GM21381 (cell line): ENCODE measurements around the gene GSDME.
A peak's percentile ranks its signal among the peaks of the same experiment; 100 is the strongest.

Experiments used
- ATAC-seq: cut with Tn5 transposase; IDR thresholded peaks from one replicate; pipeline ENCODE4 v1.9.1; 2021; ENCODE audit warnings: mild to moderate bottlenecking, moderate library complexity; ENCODE audit not compliant: unreplicated experiment

Gene GSDME

DNA sequence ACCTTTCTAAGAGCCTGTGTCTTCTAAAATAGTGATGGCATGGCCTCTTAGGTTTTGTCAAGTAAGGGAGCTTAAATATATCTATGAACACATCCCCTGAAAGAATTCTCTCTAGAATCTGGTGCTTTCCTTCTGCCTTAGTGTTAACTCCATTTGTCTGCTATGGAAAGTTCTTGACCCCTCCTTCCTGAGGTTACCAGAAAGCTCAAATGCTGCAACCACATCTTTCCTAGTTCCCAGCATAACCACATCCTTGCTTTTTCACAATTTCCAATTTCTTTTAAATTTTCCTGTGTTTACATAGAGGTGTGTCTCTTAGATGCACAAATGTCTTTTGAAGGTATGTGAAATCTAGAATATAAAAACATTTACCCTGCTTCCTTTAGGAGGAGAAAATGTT, 16.4 kb upstream of the GSDME start:
- ATAC-seq: no peak

DNA sequence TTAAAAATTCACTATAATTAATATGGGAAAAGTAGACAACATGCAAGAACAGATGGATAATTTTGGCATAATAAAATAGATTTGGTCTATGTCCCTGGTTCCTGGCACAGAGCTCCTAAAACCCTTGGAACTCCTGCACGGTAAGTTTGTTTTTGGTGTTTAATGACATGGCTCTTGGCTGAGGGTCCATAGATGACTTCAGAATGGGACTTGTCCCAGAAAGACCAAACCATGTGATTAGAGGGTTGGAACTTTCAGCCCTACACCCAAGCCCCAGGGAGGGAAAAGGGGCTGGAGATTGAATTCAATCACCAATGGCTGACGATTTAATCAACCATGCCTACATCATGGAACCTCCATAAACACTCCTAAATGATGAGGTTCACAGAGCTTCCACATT, 12.6 kb upstream of the GSDME start:
- no peak for ATAC-seq

DNA sequence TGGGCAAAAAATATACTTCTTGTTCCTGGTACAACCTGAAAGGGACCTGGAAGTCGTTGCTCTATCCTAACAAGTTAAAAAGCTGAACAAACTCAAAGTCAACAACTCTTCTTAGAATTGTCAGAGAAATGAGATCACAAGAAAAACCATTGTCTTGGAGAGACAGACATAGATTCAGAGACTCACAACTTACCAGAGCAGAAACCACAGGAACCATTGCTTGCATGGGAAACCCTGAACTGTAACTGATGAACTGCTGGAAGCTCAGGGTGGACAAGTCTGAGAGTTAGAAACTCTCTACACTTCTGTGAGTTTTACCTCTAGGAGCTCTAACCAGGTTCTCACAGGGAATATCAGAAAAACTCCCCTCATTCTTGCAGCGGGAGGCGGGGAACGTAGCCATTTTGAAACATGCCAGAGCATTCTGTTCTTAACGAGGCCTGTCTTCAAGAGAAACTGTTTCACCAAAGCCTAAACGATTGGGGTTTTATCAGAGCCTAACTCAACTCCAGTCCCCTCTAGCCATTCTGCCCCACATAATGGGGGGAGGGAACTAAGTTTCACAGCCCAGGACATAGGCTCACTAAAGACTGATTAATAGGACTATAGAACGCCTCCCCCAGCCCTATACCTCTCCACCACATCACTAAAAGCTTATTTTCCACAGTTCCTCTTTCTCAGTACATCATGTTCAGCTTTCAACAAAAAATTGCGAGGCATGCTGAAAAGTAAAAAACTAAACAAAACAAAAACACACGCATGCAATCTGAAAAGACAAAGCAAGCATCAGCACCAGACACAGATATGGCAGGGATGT, 12.0 kb upstream of the GSDME start:
- no peak for ATAC-seq

DNA sequence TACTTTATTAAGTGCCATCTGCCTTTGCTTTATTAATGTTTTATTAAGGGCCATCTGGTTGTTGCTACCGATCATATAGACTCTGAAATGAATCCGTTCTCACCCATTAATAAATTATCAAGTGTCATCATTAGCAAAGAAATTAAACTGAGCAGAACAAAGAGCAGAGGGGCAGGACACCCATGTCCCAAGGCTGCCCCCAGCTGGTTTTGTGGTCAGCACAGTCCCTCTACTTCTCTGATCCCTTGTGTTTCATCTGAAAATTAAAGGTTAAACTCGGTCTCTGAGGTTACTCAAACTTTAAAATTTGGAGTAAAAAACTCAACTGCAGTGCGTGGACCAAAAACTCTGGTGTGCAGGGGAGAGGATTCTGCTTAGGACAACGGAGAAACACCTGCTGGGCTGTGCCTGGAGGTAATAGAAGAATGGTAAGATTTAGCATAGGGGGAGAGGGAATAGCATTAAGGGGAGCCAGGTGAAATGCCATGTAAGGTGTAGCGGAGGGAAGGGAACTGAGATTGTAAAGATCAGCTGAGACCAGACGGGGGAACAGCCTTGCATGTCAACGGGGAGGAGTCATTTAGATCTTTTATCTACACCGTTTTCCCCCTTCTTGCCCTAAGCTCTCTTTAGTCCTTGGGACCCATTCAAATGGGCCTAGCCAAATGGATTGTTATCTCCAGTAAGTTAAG, 10.8 kb upstream of the GSDME start:
- no peak for ATAC-seq

DNA sequence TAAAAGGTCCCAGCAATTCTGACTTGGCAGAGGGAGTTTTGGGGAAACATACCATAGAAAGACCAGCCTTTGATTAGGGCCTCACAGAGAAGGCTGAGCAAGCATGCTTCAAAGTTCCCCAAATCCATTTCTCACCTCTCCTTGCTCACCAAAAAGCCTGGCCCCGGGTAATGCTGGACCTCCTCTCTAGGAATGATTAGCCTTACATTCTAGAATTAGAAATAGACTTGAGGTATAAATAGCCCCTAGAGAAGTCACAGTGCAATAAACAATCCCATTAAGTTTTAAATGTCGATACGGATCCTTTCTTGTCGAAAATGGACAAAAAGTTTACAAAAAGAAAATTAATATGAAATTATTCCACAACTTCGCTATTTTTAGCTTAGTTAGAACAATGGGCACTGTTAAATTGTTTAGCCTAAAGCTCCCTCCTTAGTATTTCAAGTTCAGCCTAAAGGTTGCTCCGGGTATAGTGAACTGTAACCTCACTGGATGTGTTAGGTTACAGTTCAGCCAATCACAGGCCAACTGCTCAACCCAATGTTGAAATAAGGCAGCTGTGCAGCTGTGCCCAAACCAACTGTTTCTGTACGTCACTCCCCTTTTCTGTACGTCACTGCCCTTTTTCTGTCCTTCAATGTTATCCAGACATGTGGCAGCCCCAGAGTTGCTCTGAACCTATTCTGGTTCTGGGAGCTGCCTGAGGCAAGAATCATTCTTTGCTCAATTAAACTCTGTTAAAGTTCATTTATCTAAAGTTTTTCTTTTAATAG, 7.9 kb upstream of the GSDME start:
- no peak for ATAC-seq

DNA sequence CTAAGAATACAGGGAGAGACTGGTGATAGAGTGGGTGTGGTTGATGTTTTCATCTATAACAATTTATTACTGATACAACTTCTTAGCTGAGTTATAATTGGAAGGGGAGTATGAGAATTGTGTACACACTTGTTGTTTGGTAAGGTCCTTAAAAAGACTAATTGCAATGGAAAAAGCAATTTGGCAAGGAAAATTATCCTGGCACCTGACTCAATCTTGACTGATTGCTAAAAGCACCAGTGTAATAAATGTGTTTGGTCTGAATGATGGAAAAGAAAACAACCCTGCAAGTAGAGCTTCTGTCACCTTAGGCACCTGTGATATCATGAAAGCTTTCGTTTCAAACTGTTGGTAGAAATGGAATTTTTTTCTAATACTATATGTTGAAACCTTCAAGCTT, 6.7 kb upstream of the GSDME start:
- no peak for ATAC-seq

DNA sequence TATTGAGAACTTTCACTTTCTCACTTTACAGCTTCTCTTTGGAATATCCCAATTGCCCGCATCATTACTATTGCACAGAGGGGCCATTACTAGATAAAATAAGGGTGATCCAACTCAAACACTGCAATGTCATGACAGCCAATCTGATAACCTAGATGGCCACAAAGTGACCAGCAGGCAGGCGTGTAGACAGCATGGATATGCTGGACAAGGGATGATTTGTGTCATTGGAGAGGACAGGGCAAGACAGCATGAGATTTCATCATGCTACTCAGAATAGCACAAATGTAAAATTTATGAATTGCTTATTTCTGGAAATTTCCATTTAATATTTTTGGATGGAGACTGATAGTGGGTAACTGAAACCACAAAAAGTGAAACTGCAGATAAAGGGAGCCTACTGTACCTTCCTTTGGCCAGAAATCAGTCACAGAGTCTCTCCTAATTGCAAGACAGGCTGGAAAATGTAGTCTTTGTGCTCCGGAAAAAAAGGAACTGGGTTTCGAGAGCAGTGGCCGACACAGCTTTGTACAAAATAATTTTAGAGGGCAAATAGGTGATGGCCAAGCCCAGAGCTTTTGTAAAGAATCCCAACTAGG, 6.1 kb upstream of the GSDME start:
- no peak for ATAC-seq

DNA sequence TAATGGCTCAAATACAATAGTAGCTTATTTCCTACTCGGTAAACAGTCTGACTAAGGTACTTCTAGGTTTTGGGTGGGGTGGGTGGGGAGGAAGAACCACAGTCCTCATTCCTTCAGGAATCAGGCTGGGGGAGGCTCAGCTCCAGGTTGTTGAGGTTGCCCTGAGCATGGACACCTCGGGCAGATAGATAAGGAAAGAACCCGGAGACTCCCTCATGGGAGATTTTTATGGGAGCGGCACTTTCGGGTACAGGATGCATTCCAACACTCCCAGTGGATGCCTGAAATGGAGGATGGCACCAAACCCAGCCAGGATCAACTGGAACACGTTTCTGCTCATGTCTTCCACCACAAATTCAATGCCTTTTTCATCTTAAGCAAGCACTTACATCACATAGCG, 5.5 kb upstream of the GSDME start:
- no peak for ATAC-seq

DNA sequence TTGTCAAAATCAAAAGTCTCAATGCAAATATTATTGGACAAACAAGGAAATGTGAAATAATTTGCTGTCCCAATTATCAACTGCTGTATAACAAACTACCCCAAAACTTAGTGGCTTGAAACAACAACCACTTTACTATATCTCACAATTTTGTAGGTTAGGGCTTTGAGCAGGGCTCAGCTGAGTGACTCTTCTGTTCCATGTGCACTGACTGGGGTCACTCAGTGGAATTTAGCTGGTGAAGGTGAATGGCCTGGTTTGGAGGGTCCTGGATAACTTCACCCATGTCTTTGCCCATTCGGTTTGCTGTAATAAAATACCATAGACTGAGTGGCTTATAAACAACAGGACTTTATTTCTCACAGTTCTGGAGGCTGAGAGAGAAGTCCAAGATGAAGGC, 3.7 kb upstream of the GSDME start:
- ATAC-seq: no peak

DNA sequence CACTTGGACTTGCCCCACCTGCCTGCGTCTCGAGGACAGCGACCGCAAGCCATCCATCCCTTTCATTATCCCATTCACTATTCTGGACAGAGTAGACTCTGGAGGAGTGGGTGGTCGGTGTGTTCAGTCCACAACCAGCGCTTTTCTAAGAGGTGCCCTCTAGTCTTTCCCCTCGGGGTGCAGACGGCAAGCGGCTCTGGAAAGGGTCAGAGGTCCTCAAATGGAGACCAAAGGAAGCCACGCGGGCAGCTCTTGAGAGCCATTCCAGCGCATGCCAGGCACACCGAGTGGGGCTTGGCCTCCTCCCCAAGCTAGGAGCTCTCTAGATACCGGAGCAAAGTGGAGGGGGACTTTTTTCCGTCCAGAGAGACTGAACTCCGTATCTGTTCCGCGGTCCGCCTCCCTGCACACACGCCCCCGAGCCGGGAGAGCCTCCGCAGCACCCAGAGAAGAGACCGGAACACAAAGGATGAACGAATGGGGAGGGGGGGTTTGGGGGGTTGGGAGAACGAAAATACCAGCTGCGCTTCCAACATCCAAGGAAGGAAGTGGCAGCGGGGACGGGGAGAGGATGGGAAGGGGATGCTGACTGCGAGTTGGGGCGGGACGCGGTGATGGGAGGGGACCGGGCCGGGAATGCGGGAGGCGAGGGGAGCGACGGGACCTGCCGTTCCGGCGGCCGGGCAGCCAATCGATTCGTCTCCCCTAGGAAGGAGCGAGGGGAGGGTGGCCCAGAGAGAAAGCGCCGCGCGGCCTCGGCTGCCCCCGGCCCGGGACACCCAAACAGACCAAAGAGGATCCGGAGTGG, 515 bp downstream of the GSDME start:
- peak; percentile 4 for ATAC-seq

DNA sequence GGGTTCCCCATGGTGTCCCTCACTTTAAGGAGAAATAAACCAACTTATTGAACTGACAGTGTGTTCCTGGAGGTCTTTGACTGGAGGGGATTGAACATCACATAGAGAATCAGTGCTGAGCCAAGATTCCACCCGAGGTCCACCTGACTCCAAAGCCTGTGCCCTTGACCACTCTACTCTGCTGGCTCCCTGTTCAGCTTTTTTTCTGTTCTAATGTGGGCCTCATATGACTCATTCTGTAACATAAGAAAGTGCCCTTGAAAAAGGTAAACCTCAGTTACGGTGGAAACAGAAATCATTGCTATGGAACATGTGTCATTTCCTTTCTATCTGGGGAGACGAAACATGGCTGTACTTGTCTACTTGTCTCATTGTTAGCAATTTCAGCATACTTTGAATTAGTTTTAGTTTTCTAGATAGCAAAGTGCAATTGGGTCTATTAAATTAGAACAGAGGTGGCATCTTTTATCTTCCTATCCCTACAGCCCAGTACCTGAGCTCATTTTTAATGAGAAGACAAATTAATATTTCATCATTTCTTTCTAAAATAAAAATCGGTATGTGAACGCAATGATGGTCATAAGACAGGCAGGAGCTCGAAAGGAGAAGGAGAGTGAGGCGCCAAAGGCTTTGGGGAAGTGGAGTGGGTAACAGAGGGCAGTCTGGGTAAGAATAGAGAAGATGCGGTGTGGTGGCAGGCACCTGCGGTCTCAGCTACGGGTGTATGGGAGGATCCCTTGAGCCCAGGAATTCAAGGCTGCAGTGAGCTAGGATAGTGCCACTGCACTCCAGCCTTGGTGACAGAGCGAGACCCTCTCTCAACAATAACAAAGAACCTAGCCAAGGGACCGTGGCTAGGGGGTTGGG, 1.5 kb downstream of the GSDME start:
- peak; percentile 68 for ATAC-seq

DNA sequence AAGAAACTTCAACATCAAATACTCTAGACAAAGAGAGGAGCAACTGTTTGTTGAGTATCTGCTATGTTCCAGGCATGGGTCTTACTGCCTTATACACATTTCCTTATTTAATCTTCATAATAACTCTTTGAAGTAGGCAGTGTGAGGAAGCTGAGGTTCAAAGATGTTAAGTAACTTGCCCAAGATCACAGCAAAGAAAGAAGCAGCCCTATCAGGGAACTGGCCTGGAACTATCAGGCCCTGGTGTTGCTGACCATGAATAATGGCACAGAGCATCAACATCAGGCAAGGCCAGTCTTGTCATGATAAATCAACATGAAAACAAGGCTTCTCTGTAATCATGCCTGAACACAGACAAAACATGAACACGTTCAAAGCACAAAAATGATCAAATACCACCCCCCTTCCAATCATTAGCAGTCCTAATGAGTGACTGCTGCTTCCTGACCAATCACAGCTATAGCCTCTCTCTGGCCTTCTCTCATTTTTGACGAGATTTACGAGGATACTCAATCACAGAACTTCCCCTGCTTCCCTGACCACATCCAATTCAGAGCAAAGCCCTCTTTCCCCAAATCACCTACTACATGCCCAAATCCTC, 2.3 kb downstream of the GSDME start:
- no peak for ATAC-seq

DNA sequence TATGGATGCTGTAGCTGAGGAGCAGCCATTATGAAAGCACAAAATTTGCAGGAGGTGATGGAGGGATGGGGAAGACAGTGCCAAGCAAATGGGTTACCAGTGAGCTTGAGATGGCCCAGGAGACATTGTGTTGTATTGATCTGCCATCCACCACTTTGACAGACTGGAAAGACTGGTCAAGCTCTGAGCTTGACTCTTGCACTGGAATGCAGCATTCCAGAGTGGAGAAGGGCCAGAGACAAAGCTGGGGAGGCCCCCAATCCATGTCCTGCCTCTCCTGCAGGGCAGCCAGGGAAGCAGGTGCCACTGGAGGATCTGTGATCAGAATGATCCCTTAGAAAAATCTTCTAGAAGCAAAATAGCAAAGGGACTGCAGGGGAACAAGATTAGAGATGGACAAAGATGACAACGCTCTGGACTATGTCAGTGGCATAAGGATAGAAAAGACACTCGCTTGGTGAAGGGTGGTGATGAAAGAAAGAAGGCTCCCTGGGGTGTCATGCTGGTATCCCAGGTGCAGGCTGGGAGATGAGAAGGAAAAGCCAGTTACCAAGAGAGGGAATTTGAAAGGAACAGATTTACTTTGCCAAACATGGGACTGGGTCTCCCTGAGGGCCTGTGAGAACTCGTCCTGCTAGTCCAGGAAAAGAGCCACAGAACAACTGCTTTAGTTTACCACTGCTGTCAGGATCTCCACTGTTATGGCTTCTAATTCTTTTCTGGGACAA, 5.0 kb downstream of the GSDME start:
- no peak for ATAC-seq

DNA sequence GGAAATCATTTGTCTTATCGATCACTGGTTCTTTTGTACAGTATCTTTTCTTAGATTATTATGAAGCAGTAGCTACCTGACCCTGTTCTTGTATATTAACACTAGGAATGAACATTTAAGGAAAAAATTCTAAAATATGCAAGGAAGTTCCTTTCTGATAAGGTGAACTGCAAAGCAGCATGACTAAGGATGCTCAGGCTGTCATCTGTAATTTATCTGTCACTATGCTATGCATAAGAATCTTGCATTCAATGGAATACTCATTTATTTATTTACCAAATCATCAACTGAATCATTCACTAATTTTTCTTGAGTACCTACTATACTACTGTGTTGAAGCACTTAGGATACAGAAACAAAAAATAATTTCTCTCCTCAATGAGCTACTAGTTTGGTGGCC, 5.8 kb downstream of the GSDME start:
- ATAC-seq: no peak

DNA sequence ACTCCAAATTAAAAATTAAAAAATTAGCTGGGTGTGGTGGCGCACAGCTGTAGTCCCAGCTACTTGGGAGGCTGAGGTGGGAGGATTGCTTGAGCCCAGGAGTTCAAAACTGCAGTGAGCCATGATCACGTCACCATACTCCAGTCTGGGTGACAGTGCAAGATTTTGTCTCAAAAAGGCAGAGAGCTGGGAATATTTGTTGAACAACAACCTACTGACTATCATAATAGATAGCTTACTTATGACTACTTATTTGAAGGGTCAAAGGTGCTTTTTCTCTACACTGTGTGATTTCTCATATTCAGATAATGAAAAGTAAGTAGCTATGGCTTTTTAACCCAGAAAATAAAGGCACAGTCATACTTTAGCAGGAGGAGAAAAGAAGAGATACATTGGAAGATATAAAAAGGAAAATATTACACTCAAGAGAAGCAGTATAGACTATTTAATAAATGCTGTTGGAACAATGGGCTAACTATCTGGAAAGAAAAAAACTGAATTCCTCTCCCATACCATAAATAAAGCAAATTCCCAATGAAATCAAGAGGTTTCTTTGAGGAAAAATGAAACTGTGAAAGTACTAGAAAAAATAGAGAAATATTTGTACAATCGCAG, 6.7 kb downstream of the GSDME start:
- no peak for ATAC-seq

DNA sequence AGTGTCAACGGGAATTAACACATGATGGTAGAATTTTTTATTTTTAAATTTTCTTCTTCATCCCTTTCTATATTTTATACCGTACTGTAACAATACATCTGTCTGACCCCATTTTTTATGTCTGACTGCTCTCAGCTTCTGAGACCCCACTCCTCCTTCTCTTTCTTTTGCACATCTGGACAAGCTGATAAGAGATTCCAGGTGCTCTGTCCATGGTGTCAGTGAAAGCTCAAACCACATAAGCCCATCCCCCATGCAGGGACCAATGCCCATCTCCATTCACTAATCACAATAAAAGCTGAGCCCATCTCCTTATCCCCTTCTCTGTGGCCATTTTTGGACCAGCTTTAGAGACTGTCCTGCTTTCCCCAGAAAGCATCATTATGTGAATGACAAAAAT, 8.7 kb downstream of the GSDME start:
- ATAC-seq: no peak

DNA sequence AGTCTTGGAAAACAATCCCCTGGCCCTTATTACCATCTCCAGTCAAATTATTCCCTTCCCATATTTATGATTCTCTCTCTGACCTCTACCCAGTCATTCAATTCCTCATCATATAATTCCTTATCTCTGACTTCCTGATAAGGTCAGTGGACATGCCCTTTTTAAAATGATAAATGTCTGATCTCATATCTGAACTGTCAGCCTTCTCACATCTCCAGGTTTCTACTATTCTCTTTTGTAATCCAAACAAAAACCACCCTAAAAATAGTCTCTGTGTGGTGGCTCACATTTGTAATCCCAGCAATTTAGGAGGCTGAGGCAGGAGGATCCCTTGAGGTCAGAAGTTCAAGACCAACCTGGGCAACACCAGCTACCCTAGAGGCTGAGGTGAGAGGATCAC, 11.9 kb downstream of the GSDME start:
- no peak for ATAC-seq

DNA sequence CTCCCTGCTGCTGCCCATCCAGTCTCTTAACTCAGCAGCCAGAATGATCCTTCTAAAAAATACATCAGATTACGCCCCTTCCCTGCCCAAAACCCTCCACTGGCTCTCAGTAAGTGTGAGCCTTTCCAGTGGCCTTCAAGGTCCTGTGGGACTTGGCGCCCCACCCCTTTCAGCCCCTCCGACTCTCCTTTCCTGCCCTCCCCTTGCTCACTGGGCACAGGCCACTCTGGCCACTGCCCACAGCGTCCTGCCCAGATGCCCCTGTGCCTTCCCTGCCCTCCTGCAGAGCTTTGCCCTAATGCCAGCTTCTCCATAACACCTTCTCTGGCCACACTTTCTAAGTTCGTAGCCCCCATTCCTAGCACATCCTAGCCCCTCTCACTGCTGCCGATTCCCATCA, 13.8 kb downstream of the GSDME start:
- ATAC-seq: no peak
